Ishikawa (cell line): Measurements from ENCODE around the gene PCBP4.

Source experiments
- CREB1 ChIP-seq: IDR thresholded peaks from 2 replicates; pipeline ENCODE4 v1.6.1; 2012; ENCODE audit warnings: low read depth
- EGR1 ChIP-seq: IDR thresholded peaks from 2 replicates; pipeline ENCODE4 v1.6.1; 2012
- EP300 ChIP-seq: IDR thresholded peaks from 2 replicates; pipeline ENCODE4 v1.6.1; 2012; ENCODE audit warnings: borderline replicate concordance
- RAD21 ChIP-seq: IDR thresholded peaks from 2 replicates; pipeline ENCODE4 v1.6.1; 2012; ENCODE audit warnings: low read depth
- USF1 ChIP-seq: IDR thresholded peaks from 2 replicates; pipeline ENCODE4 v1.6.1; 2012
- YY1 ChIP-seq: IDR thresholded peaks from 2 replicates; pipeline ENCODE4 v1.6.1; 2012; ENCODE audit warnings: low read depth
- ZBTB7A ChIP-seq: IDR thresholded peaks from 2 replicates; pipeline ENCODE4 v1.6.1; 2012; ENCODE audit warnings: low read depth

- no peak for TF ChIP-seq EGR1
- TF ChIP-seq CREB1: no peak
- TF ChIP-seq RAD21: no peak
- no peak for TF ChIP-seq EP300
- no peak for TF ChIP-seq USF1
- TF ChIP-seq YY1: no peak
- no peak for TF ChIP-seq ZBTB7A
Measured at GRCh38 chr3:51934139-51934850, 33.0 kb downstream of the PCBP4 start.
